Stimulated activated CD8-positive, alpha-beta memory T cell treated with anti-CD3 and anti-CD28 coated beads, Interleukin-15, amount 100 ng/mL, for 48 hours (primary cell): Measurements from ENCODE around the gene IL17A.

Source experiments
- DNase-seq, 2 donors: peaks; one replicate each; pipeline ENCODE4 v3.0.0-alpha.2; 2020; ENCODE audit warnings: low read depth in 2 of 2

IL17A gene

GRCh38 chr6:52186075-52186474 lies at the start of gene IL17A:
IL17A (plus strand) TSS chr6:52186375; CDS start chr6:52186432, 57 bp downstream.
- no peak for DNase-seq

GRCh38 chr6:52136934-52137467 lies 49.2 kb upstream of the IL17A start:
- no peak for DNase-seq

DNA sequence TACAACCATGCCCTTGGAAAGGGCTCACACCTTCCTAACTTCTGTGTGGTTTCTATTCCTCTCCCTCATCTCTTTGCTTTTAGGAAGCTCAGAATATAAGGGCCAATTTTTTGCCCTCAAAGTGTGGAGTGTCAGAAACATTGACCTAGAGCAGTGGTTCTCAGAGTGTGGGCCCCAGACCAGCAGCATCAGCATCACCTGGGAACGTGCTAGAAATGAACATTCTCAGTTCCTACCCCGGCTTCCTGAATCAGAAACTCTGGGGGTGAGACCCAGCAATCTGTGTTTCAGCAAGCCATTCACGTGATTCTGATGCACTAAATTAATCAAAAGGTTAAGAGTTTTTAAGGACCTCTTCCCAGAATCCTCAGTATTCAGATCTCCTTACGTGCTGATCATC lies 47.9 kb upstream of the IL17A start:
- no peak for DNase-seq

DNA sequence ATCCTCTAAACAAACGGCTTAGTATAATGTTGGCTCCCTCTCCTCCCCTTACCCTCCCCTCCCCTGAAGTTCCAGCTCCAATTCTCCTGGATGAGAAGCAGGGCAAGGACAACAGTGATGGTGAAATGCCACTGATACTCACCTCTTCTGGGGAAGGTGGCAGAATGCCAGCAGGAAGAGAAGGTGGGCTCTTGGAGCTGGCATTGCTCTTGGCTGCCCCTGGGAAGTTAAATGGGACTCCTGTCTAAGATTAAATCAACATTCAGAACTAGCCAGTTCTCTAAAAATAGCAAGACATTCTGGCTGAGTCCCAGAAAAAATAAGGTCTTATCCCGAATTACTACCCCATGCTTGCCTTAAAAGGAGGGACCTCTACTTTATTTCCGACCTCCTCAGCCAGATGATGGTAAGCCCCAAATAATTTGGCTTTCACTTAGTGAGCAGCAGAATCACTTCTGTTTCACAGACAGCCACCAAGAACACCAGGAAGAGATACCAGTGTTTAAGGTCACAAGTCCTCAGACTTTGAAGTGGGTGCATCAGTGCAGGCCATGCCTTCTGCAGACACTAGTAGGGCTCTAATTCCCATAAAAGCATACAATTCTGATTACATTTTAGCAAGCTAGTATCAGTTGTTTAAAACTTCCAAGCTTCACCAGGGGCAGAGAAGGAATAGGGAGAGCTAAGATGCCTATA lies 46.0 kb upstream of the IL17A start:
- no peak for DNase-seq

DNA sequence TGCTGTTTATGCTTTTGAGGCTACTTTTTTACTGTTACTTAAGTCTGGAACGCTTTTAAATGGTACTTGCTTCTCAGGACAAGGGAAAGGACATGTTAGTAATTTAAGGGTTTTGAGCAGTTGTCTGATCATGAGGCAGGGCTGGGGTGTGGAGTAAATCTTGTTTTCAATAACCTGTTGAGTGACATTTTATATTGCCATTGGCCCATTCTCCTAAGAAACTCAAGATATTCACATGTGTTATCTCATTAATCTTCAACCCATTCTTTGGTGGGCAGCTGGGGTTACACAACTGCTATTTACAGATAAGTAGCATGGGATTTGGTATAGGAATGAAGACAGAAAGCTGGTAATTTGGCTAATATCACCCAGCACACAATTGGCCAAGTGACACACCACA lies 44.6 kb upstream of the IL17A start:
- no peak for DNase-seq

DNA sequence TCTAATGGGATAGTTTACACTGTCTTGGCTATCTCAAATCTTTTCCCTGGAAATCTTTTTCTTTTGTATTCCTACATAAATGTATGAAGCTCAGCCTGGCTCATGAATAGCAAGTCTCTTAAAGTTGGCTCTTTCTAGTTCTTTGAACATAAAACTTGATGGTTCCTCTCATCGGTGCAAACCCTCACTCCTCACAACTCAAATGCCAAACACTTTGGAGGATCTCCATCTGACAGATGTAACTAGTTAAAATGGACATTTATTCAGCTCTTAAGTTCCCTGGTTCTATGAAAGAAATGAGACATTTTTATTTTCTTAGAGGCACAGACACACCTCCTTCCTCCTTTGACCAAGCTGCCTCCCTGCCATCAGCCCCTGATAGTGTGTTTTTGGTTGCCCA lies 43.6 kb upstream of the IL17A start:
- no peak for DNase-seq

GRCh38 chr6:52143551-52143950 lies 42.6 kb upstream of the IL17A start:
- no peak for DNase-seq

- DNase-seq = no peak
Measured at GRCh38 chr6:52144196-52145076, 41.7 kb upstream of the IL17A start.

DNA sequence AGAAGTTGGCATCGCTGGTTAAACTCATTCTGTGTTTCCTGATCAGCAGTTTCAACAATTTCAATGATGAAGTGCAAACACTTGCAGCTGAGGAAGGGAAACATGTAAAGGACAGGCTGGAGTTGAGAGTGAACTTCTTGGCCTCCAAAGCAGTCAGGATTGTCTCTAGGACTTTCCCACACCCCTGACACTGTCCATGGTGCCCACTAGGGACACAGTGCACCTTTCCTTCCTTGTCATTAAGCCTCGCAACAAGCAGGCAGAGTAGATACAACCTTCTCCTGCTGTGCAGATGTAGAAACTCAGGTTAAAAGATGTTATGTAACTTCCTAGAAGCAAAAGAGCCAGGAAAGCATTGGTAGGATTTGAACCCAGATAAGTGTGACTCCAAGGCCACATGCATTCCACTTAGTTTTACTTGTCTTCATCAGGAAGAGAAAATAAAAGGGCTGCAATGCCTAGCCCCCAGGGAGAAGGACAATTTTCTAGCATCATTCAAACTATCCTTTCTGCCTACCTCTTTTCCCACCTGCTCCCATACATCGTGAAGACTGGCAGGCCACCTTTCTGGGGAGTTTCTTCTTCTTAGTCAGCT lies 39.2 kb upstream of the IL17A start:
- no peak for DNase-seq

GRCh38 chr6:52149076-52149475 lies 37.1 kb upstream of the IL17A start:
- no peak for DNase-seq

- no peak for DNase-seq
Measured at GRCh38 chr6:52149949-52150348, 36.2 kb upstream of the IL17A start.

GRCh38 chr6:52152070-52152423 lies 34.1 kb upstream of the IL17A start:
- DNase-seq = no peak

GRCh38 chr6:52152711-52153160 lies 33.4 kb upstream of the IL17A start:
- DNase-seq = no peak

- no peak for DNase-seq
Measured at GRCh38 chr6:52154381-52154780, 31.8 kb upstream of the IL17A start.

DNA sequence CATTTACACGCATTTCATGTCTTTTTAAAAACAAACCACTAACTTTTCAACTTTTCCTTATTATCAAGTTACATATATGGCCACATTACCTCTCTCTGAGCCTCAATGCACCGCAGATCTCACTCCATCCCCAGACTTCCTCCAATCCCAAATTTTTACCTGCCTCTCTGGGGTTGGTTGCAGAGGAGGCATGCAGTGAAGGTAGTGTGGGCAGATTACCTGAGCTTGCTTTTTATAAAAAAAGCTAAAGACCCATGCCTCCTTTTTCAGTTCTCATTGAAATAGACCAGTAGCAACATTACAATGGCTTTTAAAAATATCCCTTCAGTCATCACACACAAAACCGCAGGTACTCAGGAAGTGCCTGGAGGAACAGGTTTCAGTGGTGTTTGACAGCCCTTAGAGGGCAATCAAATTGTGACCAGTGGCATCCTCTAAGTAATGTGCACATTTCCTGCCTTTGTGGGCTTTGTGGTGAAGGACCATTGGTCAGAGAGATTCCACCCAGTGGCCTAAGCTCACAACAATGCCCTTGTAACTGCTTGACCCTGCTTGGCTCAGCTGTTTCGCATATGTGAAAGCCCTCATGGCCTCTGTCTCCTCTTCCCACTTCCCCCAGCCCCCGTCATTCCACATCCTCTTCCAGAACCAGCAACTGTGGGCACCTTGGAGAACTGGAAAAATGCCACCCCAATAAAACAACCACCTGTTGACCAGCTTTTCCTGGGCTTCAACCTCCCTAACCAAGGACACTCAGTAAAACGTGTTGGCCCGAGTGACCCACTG lies 30.2 kb upstream of the IL17A start:
- DNase-seq = no peak

DNA sequence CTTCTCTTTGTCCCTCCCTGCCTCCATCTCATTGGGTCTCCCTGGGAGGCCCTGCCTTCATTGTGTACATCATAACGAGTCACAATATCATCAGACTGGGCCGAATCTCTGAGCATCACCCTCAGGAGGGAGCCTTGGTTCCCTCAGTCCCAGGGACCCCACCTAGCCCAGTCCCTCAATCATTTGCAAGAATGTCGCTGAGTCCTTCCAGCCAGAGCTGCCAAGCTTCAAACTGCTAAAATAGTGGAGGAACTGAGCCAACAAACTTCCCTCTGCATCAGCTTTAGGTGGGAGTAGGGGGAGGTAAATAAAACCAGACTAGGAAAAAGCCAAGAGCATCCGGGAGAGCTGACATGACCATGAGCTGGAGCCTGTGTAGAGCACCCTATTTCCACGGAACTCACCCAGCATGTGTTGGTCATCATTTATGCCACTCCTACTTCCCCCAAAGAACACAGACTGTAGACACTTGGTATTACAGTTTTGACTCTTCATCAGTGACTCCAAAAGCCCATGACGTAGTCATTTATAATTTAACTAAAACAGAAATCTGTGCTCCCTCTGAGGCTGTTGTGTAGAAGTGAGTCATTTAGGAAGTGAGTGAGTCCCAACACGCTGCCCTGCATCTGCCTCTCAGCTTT lies 28.8 kb upstream of the IL17A start:
- peak; percentile 10 to 43 for DNase-seq

GRCh38 chr6:52160472-52161104 lies 25.6 kb upstream of the IL17A start:
- no peak for DNase-seq

DNA sequence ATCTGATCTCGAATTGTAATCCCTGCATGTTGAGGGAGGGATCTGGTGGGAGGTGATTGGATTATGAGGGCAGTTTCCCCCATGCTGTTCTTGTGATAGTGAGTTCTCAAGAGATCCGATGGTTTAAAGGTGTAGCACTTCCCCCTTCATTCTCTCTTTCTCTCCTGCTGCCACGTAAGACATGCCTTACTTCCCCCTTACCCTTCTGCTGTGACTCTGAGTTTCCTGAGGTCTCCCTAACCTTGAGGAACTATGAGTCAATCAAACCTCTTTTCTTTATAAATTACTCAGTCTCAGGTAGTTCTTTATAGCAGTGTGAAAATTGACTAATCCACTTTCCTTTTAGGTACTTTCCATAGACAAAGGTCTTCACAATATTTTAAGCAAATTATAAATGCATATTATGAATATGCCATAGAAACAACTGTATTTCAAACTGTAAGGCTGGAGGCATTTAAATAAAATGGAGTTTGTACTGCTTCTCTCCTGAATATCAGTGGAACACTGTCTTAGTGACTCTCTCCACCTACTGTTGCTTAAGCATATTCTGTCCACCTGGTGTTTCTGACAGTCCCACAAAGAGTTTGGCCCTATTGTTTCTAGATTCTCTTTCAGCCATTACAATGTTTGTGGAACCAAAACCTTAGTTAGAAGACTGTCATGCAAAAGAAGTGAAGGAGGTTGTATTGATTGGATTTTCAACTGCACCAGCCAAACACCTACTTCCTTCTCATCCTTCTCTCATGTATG lies 24.3 kb upstream of the IL17A start:
- DNase-seq = peak in 1 of 2 donors; percentile 14

GRCh38 chr6:52162940-52163908 lies 23.0 kb upstream of the IL17A start:
- DNase-seq = no peak
